MM.1S (cell line): ENCODE data around the gene ABCD1.

Experiments
- DNase-seq: peaks from one replicate; pipeline ENCODE4 v3.0.0-alpha.2; 2015
- H2AFZ ChIP-seq: fragments of 300-600 bp; sonication (generic); 2 replicates; pipeline ENCODE4 v1.6.0; 2016; ENCODE audit warnings: antibody characterized with exemption, low read length
- H3F3A ChIP-seq: fragments of 300-600 bp; sonication (generic); 2 replicates; pipeline ENCODE4 v1.6.1; 2016; ENCODE audit warnings: mild to moderate bottlenecking, antibody characterized with exemption, low read length, moderate library complexity, mixed read lengths; ENCODE audit not compliant: insufficient read depth
- H3K27ac ChIP-seq: fragments of 300-600 bp; sonication (generic); 2 replicates; pipeline ENCODE4 v1.5.1; 2016; ENCODE audit warnings: mild to moderate bottlenecking, low read length
- H3K27me3 ChIP-seq: fragments of 300-600 bp; sonication (generic); replicated peaks from 2 replicates; pipeline ENCODE4 v1.6.0; 2016; ENCODE audit warnings: low read length; ENCODE audit not compliant: insufficient read depth
- H3K36me3 ChIP-seq: fragments of 300-600 bp; sonication (generic); replicated peaks from 2 replicates; pipeline ENCODE4 v1.6.1; 2016; ENCODE audit warnings: mild to moderate bottlenecking, low read length, mixed read lengths; ENCODE audit not compliant: insufficient read depth
- H3K4me1 ChIP-seq: fragments of 300-600 bp; sonication (generic); 2 replicates; pipeline ENCODE4 v1.6.1; 2016; ENCODE audit warnings: low read length, mixed read lengths
- H3K4me2 ChIP-seq: fragments of 300-600 bp; sonication (generic); 2 replicates; pipeline ENCODE4 v1.6.0; 2016; ENCODE audit warnings: low read depth, low read length
- H3K4me3 ChIP-seq: fragments of 300-600 bp; sonication (generic); 2 replicates; pipeline ENCODE4 v1.5.1; 2016; ENCODE audit warnings: low read length, mixed read lengths
- H3K79me2 ChIP-seq: fragments of 300-600 bp; sonication (generic); 2 replicates; pipeline ENCODE4 v1.6.1; 2016; ENCODE audit warnings: mixed run types, low read length, mixed read lengths
- H3K9ac ChIP-seq: fragments of 300-600 bp; sonication (generic); 2 replicates; pipeline ENCODE4 v1.6.1; 2016; ENCODE audit warnings: low read length, mixed read lengths
- H3K9me2 ChIP-seq: fragments of 300-600 bp; sonication (generic); replicated peaks from 2 replicates; pipeline ENCODE4 v1.6.1; 2016; ENCODE audit warnings: mild to moderate bottlenecking, low read length, mixed read lengths; ENCODE audit not compliant: insufficient read depth
- H3K9me3 ChIP-seq: fragments of 300-600 bp; sonication (generic); replicated peaks from 2 replicates; pipeline ENCODE4 v1.6.1; 2016; ENCODE audit warnings: mild to moderate bottlenecking, low read length, mixed read lengths; ENCODE audit not compliant: insufficient read depth
- H4K20me1 ChIP-seq: fragments of 300-600 bp; sonication (generic); 2 replicates; pipeline ENCODE4 v1.6.1; 2016; ENCODE audit warnings: mild to moderate bottlenecking, low read length, moderate library complexity, mixed read lengths; ENCODE audit not compliant: insufficient read depth
- CTCF ChIP-seq: fragments of 300-600 bp; sonication (generic); IDR thresholded peaks from 2 replicates; pipeline ENCODE4 v1.5.1; 2016; ENCODE audit warnings: antibody characterized with exemption, low read length, mixed read lengths
- EZH2 ChIP-seq: fragments of 300-600 bp; sonication (generic); optimal IDR thresholded peaks from 2 replicates; pipeline ENCODE3; 2017; ENCODE audit warnings: low read depth, mild to moderate bottlenecking, antibody characterized with exemption, low read length, mixed read lengths
- EZH2phosphoT487 ChIP-seq: fragments of 300-600 bp; sonication (generic); IDR thresholded peaks from 2 replicates; pipeline ENCODE4 v1.6.1; 2018; ENCODE audit warnings: antibody characterized with exemption, low read length

The ABCD1 gene

DNA sequence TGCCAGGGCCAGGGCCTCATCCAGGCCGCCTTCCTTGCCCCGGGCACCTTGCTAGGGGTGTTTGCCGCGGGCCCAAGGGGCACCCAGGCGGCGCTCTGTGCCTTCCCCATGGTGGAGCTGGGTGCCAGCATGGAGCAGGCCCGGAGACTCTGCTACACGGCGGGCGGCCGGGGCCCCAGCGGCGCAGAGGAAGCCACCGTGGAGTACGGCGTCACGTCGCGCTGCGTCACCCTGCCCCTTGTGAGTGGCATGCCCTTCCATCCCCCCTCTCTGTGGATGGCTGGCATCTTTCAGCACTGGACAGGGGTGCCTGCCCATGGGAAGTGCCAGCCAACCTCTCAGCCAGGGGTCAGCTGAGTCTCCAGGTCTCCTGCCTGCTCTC, 43.0 kb downstream of the ABCD1 start:
- H3K4me2 ChIP-seq, result no peak overlapping the region
- no peak for DNase-seq
- H3K4me3 ChIP-seq, result no peak overlapping the region
- no peaks in the 10 kb centered on the region for H3K36me3 ChIP-seq
- no peaks in the 10 kb centered on the region for H3K79me2 ChIP-seq
- TF ChIP-seq EZH2phosphoT487 (no peak), EZH2 (no peak)
- no peaks in the 10 kb centered on the region for H3K4me1 ChIP-seq
- no peaks in the 10 kb centered on the region for H4K20me1 ChIP-seq
- H3K9me2 ChIP-seq, result no peaks in the 10 kb centered on the region
- H3K27me3 ChIP-seq, result peaks cover 25% of the 10 kb centered on the region
- H3F3A ChIP-seq, result no peaks in the 10 kb centered on the region
- no peak overlapping the region for H3K9ac ChIP-seq
- H3K9me3 ChIP-seq, result no peaks in the 10 kb centered on the region
- H3K27ac ChIP-seq, result no peak overlapping the region
- H2AFZ ChIP-seq, result no peak overlapping the region

DNA sequence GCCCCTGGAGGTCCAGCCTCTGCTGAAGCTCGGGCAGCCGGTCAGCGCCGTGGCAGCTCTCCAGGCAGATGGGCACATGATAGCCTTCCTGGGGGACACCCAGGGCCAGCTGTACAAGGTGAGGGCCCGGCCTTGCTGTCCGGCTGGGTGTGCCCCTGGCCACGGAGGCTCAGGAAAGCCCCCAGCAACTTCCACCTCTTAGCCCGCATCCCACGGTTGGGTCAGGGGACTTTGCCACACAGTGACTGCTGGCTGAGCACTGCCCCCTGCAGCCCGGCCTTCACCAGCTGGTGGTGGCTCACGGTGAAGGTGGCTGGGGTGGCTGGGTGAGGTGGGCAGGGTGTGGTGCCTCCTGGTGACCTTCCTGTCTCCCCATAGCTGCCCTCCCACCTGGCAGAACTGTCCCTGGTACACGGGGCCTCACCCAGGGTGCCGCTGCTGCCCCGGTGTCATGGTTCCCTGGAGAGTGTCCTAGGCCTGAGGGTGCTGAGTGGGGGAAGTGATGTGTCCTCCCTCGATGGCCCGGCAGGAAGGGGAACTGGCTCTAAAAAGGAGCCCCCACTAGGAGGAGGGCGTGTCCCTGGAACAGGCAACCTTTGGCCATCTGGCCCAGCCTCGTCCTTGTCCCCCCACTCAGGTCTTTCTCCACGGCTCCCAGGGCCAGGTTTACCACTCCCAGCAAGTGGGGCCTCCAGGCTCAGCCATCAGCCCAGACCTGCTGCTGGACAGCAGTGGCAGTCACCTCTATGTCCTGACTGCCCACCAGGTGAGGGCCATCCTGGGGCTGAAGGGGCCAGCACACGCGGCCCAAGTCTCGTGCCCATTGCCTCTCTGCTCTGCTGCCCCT, 43.9 kb downstream of the ABCD1 start:
- H3K9ac ChIP-seq, result no peak overlapping the region
- H3K4me1 ChIP-seq, result no peaks in the 10 kb centered on the region

GRCh38 chrX:153769158-153769864, 44.7 kb downstream of the ABCD1 start:
- H3K36me3 ChIP-seq, result no peaks in the 10 kb centered on the region
- no peaks in the 10 kb centered on the region for H3K9me2 ChIP-seq
- no peaks in the 10 kb centered on the region for H4K20me1 ChIP-seq
- no peak overlapping the region for H2AFZ ChIP-seq
- no peak overlapping the region for H3K4me2 ChIP-seq
- no peak overlapping the region for H3K9ac ChIP-seq
- H3F3A ChIP-seq, result no peaks in the 10 kb centered on the region
- no peaks in the 10 kb centered on the region for H3K4me1 ChIP-seq
- H3K27me3 ChIP-seq, result peaks cover 25% of the 10 kb centered on the region
- no peak overlapping the region for H3K4me3 ChIP-seq
- no peaks in the 10 kb centered on the region for H3K9me3 ChIP-seq
- TF ChIP-seq CTCF, result no peak
- no peak overlapping the region for H3K27ac ChIP-seq
- DNase-seq, result no peak
- H3K79me2 ChIP-seq, result no peaks in the 10 kb centered on the region

More for the DNA sequence above, 43.9 kb downstream of the ABCD1 start:
- Histone ChIP-seq H3K4me3 (no peak overlapping the region), H4K20me1 (no peaks in the 10 kb centered on the region), H3K4me2 (no peak overlapping the region), H3K27ac (no peak overlapping the region), H3K79me2 (no peaks in the 10 kb centered on the region), H3K9me2 (no peaks in the 10 kb centered on the region), H3K36me3 (no peaks in the 10 kb centered on the region), H3F3A (no peaks in the 10 kb centered on the region), H3K9me3 (no peaks in the 10 kb centered on the region), H3K27me3 (peaks cover 25% of the 10 kb centered on the region), H2AFZ (no peak overlapping the region)
- TF ChIP-seq EZH2phosphoT487, result no peak
- TF ChIP-seq EZH2, result no peak
- no peak for TF ChIP-seq CTCF
- no peak for DNase-seq
